HG02623 (cell line): ENCODE results near the gene TP53I11.

Experiments used
- ATAC-seq: cut with Tn5 transposase; IDR thresholded peaks from one replicate; pipeline ENCODE4 v1.9.1; 2021; ENCODE audit warnings: moderate library complexity; ENCODE audit not compliant: unreplicated experiment

Gene TP53I11

DNA sequence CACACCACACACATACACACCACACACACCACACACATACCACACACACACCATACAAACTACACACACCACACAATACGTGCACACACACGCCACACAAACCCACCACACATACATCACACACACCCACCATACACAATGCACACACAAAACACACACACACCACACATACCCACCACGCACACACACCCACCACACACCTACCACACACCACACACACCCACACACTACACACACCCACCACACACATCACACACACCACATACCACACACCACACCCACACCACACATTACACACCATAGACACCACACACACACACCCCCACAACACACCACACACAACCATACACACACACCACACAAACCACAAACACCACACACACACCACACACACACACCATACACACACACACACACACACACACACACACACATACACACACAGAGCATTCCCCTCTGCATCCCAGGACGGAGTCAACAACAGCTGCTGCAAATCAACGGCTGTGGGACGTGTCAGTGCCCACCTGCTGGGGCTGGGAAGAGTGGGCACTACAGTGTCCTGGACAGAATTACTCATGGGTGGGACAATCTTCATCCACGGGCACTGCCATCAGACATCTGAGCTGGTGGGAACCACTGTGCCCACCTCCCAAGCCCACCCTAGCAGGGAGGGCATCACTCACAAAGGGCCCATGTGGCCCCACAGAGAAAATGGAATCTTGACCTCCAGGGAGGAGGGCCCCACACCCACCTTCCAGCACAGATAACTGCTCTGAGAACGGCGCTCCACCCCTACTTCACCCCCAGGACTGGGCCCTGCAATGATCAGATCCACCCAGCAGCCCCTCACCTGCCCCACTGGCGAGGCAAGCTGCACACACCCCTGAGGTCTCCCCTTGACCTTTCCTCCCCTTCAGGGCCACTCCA, 8.4 kb downstream of the TP53I11 start:
- ATAC-seq = no peak

DNA sequence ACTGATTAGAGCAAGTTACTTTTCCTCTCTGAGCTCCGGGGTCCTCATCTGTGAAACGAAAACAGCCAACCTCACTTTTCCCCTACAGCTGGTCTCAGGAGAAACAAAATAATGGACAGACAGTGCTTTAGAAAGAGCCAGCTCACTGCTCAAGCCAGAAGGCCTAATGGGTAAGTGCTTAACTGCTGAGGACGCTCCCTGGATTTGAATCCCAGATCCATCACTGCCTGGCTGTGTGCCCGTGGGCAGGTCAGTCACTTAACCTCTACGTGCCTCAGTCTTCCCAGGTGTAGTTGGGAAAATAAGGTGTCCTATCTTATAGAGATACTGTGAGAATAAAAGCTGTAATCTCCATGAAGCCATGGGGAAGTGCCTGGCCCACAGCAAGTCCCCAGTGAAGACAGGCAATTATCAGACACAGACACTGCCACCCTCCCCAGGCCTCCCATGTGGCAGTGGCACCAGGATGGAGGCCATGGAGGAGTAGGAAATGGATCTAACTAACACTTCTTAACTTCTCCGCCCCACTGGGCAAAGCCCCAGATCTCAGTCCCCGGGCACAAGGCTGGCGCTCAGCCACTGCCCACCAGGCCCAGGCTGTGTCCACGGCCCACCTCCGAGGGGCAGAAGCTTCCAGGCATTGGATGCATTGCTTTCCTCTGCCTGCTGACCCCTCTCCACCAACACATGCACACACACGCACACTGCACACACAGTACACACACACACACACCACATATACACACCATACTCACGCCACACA, 9.2 kb downstream of the TP53I11 start:
- ATAC-seq = no peak

DNA sequence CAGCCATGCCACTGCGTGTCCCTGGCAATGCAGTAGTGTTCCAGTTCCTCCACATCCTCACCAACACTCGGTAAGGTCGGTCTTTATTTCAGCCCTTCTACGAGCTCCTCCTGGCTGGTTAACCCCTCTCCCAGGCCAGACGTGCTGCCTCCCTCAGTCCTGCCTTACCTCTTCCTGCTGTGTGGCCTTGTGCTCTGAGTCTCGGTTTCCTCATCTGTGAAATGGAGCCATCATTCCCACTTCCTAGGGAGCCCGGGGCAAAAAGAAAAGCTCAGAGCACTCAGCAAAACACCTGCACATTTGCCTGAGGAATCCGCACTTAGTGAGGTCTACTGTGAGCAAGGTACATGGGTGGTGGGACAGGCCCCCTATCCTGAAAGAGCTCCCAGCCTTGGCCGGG, 9.8 kb downstream of the TP53I11 start:
- no peak for ATAC-seq

DNA sequence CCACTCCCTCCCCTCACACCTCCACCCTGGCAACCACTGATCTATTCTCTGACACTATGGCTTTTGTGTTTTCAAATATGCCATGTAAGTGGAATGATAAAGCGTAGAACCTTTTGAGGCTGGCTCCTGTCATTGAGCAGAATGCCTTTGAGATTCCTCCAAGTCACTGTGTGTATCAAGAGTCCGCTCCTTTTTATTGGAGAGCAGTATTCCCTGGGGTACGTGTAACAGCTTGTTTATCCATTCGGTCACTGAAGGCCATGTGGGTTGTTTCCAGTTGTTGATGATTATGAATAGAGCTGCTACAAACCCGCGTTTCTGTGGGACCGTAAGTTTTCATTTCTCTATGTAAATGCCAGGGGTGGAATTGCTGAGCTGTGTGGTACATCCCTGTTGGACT, 10.3 kb downstream of the TP53I11 start:
- no peak for ATAC-seq

DNA sequence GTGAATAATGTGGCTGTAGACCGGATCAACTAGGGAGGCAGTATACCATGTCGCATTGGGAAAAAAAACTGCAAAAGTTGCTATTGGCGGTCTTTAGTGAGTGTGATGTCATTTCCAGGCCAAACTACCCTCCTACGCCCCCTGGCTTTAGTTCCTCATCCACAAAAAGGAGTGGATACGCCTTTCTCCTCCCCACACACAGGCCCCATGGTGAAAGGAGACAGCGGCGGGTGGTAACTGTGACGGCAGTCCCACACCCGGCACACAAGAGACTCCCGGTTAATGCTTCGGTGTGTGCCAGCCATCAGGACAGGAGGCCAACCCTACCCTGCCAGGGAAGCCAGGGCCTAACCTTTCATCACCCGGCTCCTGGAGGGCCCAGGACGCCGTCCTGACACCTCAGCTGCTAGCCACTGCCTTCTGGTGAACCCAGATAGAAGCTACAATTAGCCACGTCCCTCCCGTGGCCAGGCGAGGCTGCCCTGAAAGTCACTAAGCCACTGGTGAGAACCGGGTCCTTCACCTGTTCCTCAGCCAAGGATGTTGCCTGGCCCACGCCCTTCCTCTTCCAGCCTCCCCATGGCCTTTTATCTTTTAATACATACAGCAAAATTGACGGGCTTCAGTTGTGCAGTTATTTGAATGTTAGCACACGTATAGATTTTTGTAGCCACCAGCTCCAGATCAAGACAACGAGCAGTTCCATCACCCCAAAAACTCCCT, 10.8 kb downstream of the TP53I11 start:
- no peak for ATAC-seq

DNA sequence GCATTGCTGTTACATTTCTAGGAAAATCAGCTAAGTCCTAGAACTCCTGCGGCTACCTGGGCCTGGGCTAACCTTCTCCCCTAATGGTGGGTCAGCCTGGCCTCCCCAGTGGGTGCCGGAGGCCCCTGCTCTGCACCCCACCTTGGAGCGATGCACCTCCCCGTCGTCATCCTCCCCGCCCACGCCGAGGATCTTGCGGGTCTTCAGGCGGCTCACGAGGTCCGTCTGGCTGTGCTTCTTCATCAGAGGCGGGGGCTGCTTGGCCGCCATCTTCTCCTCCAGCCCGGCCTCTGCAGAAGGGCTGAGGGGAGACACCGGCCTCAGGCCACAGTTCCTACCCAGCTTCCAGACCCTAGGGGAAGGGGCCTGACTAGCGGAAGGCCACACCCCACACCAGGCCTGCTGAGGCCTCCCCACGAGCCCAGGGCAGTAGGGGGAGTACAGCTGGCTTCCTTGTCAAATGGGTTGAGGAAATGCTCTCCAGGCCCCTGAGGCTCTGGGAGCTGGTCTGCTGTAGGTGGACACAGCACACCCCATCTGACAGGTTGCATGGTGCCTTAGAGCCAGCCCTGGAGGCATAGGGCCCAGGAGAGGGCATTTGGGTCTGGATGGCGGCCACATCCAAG, 12.5 kb downstream of the TP53I11 start:
- no peak for ATAC-seq

DNA sequence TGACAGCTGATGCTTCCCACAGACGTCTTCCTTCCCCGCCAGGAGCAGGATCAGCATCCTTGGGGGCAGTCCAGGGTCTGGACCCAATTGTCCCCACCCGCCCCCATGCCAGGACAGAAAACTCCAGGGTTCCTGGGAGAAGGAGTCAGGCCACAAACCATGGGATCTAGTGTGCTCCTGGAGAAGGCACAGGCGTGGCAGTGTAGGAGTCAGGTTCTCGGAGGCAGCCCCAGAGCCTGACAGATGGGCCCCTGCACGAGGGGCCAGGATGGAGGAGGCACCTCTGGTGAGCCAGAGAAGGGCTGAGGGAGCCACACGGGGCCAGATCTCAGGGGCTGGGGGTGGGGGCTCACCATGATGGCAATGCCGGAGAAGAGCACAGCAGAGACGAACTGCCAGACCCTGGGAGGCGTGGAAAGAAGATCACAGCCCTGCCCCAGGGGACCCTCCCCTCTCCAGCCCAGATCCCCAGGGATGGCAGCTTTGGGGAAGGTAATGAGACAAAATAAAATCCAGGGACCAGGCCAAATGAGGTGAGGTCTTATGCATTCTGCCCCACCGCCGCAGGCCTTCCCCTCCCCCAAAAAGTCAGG, 13.6 kb downstream of the TP53I11 start:
- no peak for ATAC-seq

DNA sequence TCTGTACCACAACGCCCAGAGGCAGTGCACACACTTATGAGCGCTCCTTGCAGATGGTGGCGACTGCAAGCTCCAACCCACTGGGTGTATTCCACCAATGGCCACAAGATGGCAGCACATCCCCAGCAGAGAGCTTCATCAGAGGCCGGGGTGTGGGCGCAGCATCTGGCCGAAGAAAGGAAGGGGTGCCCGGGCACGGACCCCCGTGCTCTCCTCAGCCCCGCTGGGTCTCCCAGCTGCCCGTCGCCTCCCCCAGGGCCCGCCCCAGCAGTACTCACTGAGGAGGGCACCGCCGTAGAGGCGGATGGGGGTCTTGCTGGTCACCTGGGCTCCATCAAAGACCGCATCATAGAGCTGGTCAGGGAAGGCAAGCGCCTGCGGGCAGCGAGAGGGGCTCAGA, 14.2 kb downstream of the TP53I11 start:
- ATAC-seq = peak; percentile 68

DNA sequence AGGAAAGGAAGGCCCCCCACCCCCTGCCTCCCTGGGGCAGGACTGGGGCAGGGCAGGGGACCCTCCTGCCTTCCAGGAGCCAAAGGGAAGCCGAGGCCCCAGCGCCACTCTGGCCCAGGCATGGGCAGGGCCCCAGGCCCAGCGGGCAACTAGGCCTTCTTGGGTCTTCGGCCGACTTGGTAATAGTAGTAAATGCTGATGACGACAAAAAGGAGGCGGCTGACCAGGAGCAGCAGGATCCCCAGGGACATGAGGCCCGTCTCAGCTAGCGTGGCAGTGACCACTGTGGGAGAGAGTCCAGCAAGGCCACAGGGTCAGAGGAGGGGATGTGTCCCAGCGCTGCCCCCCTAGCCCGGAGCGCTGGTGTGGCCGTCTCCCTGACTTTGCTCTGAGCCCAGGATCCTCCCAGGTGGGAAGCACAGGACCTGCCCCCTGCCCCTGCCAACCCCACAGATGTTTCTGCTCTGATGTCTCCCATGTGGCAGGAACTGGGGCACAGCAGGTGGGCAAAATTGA, 15.9 kb downstream of the TP53I11 start:
- ATAC-seq = no peak

DNA sequence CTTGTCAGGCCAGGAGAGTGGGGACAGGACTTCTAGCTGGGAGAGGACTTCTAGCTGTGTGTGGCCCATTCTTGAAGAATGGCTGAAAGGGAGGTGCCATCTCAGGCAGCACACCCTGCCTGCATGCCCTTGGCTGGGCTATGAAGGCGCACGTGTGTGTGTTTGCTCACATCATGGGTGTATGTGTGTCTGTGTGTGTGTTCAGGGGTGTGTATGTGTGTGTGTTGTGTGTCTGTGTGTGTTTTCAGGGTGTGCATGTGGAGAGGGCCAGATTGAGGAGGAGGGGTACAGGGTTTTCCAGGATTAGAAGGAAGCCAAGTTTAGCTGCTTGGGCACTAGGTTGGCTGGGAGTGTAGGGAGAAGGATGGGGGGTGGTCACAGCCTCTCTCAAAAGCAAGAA, 16.6 kb downstream of the TP53I11 start:
- no peak for ATAC-seq

DNA sequence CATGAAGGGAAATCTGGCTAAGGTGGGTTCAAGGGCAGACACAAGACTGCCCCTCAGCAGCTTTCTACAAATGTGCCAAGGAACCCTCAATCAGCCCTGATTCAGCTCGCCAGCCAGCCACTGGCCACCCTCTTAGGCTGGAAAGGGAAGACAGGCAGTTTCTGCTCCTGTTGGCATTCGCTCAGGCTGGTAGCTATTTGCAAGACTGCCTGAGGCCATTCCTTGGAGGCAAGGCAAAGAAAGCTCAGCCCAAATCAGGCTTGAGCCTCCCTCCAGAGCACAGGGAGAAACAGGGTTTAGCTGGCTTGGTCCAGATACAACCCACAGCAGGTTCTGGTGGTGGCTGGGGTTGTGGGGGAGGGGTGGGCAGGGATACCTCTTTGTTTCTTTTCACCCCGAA, 19.2 kb downstream of the TP53I11 start:
- ATAC-seq = no peak

DNA sequence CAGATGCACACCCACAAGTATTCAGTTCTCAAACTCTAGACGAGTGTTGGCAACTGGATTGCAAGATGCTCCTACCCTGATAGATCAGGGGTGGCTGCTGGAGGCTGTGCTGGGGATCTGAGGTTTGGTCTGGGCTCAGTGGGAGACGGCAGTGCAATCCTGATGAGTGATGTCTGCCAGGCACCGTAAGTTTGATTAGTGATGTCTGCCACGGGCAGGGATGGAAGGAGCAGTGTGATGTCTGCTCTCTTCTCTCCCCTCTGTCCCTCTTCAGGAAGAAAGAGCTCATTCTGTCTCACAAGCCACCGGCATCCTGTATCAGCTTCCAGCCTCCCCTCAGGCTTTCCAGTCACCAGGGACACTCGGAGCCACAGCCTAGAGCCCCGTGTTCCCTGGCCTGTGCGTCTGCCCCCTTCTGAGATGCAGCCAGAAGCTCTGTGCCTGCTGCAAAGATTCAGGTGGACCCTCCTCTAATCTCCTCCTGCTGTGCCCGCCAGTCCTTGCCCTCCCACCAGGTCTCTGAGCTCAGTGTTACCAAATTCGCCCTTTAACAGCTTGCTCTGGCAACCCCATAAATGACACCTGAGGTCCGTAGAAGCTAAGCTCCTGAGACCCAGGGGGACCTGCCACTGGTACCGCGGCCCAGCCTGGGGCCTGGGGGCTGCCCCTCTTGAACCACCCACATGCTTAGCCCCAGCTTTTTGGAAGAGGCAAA, 19.9 kb downstream of the TP53I11 start:
- ATAC-seq = no peak

DNA sequence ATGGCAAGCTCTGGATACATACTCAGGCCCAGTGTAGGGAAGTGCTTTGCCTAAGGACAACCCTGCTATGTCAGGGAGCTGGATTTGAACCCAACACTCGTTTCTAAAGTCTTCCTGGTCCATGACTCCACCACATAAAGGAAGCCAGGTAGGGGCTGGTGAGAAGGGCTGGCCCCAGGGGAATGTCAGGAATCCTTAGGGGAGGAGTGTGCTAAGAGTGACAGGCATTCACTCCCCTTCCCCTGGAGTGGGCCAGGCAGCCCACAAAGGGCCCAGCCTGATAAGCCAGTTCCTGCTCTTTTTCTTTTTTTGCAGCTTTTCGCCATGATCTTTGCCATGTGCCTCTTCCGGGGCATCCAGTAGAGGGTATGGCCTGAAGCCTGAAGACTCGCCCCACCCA, 21.9 kb downstream of the TP53I11 start:
- no peak for ATAC-seq

DNA sequence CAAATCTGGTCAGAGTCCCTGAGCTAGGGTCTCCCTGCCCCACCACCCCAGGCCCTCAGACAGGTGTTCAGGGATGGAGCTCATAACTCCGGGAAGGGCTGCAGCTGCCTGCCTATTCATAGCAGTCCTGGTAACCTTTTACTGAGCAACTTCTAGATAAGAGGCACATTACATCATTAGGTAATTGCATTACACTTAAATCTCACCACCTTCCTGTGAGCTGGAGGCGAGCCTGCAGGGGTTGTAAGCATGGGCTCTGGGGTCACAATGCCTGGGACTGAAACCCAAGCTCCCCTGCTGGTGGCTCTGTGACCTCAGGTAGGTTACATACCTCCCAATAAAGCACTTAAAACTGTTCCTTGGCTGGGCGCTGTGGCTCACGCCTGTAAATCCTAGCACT, 22.5 kb downstream of the TP53I11 start:
- no peak for ATAC-seq

DNA sequence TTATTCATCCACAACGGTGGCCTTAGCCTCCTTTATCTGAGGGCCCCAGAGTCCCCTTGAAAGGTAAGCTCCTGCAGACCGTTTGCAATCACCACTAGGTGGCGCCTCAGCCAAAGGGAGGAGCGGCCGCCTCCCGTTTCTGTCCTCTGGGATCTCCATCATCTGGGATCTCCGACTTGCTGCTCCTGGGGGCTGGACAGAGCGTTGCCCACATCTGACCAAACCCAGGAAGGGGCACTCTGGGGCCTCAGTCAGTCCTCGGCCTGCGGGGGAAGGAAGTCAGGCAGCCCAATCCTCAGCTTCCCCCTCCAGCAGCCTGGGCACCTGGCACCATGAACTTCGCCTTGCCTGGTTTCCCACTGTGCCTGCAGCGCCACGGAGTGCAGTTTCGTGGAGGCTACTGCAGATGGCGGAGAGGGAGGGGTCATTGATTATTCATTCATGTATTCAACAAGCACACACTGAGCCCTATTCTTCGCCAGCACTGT, 23.5 kb downstream of the TP53I11 start:
- no peak for ATAC-seq

DNA sequence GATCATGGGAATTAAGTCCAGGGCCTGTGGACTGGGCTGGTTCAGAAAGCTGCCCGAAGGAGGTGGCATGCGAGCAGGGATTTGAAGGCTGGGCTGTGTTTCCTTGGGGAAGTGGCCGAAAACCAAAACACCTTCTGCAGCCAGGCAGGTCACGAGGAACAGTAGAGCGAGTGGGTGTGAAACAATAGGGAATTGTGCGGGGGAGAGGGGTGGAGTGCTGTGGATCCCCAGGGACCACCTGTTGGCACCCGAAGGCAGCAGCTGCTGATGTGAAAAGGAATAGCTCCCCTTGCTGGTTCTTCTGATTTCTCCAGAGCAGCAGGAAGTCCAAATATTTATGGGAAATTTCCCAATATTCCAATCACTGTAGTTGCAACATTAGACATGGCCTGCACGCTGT, 24.6 kb downstream of the TP53I11 start:
- ATAC-seq = no peak

DNA sequence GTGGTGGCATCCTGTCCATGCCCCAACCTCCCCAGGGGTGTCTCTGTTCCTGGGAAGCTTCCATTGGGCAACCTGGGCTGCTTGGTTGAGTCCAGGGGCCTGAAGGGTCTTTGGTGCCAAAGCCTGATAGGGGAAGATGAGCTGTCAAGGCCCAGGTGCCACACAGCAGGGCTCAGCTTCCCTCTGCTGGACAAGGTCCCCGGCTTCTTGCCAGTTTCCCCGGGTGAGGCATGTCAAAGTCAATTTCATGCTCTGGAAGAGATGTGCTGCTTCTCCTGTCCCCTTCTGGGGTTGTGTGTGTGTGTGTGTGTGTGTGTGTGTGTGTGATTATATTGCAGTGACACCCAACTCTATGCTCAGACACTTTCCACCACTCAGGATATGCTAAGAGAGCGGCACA, 26.9 kb downstream of the TP53I11 start:
- no peak for ATAC-seq

DNA sequence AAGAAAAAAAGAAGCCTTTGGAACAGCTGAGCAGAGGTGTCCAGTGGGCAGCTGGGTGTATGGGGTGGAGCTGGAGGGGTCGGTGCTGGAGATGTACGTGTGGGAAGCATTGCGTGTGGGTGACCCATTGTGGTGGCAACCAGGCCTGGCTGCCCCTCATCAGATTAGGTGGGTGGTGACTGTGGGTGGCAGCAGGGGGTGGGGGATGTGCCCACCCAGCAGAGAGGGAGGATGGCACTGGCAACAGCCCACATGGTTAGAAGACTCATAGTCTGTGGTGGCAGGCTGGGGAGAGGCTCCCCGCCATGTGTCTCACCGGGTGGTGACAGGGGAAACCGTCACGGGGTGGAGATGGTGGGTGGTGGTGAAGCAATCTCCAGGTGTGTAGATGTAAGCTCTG, 27.6 kb downstream of the TP53I11 start:
- ATAC-seq = no peak

DNA sequence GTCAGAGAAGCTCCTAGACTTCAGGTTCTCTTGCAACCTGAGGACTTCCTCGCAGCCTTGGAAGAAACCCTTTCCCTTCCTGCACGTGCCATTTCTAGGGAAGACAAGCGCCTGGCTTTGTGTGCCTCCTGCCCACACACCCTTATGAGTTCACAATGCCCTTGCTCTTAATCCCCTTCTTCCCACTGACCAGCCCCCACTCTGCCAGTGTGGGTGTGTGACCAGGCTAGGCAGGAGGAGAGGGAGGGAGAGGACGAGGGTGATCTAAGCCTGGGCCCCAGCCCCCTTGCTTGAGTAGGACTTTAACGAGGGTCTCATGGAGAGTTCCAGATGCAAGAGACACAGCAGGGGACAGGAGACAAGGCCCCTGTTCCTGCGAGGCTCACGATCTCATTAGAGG, 30.2 kb downstream of the TP53I11 start:
- no peak for ATAC-seq

DNA sequence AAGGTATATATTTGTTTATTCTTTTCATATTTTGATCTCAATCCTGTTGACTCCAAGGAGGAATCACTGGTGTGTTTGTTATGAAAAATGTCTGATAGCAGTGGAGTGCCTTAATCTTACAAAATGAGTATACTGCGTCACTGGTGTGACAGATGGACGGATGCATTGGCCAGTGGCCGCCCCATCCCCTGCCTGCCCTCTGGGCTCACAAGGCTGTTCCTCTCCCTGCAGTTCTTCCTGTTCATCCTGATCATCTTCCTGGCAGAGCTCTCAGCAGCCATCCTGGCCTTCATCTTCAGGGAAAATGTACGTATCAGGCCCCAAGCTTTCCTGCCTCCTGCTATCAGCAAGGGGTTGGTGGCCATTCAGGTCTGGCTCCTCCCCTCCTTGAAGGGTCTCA, 32.9 kb downstream of the TP53I11 start:
- no peak for ATAC-seq
